DND-41 (cell line): ENCODE measurements around the gene KAZN.
A peak's percentile ranks its signal among the peaks of the same experiment; 100 is the strongest.

Source experiments
- ATAC-seq: fragments of 200-7000 bp; cut with Tn5 transposase; 3 replicates; pipeline ENCODE4 v1.9.1; 2021; ENCODE audit warnings: low read depth; ENCODE audit not compliant: insufficient read depth
- DNase-seq: peaks from one replicate; pipeline ENCODE4 v3.0.0-alpha.2; 2020
- H2AFZ ChIP-seq: 2 replicates; pipeline ENCODE4 v1.6.0; 2012; ENCODE audit warnings: low read depth, low read length
- H3K27ac ChIP-seq: 2 replicates; pipeline ENCODE4 v1.5.1; 2012; ENCODE audit warnings: low read length, inconsistent platforms
- H3K27me3 ChIP-seq: fragments of 200-600 bp; sonication (generic); 2 replicates; pipeline ENCODE4 v1.6.0; 2012; ENCODE audit warnings: low read length, mild to moderate bottlenecking, inconsistent platforms; ENCODE audit not compliant: insufficient read depth, poor library complexity
- H3K36me3 ChIP-seq: 2 replicates; pipeline ENCODE4 v1.5.1; 2012; ENCODE audit warnings: low read length, inconsistent platforms; ENCODE audit not compliant: insufficient read depth
- H3K4me1 ChIP-seq: 2 replicates; pipeline ENCODE4 v1.5.1; 2012; ENCODE audit warnings: mild to moderate bottlenecking, low read length; ENCODE audit not compliant: insufficient read depth
- H3K4me2 ChIP-seq: 2 replicates; pipeline ENCODE4 v1.6.0; 2012; ENCODE audit warnings: mild to moderate bottlenecking, moderate library complexity, low read length, inconsistent platforms; ENCODE audit not compliant: insufficient read depth
- H3K4me3 ChIP-seq, 2 experiments: fragments of 200-600 bp in 1 of 2; shearing (Covaris generic) in 1 of 2; 2 replicates each; pipeline ENCODE4 v1.5.1; 2012 to 2016; ENCODE audit warnings: inconsistent platforms in 2 of 2, low read length in 2 of 2, mild to moderate bottlenecking in 2 of 2, low read depth in 1 of 2, moderate library complexity in 1 of 2
- H3K79me2 ChIP-seq: 2 replicates; pipeline ENCODE4 v1.6.0; 2012; ENCODE audit warnings: low read length, inconsistent platforms; ENCODE audit not compliant: insufficient read depth
- H3K9ac ChIP-seq: 2 replicates; pipeline ENCODE4 v1.6.0; 2012; ENCODE audit warnings: low read depth, mild to moderate bottlenecking, inconsistent platforms, low read length, moderate library complexity
- H3K9me3 ChIP-seq: 2 replicates; pipeline ENCODE4 v1.5.1; 2012; ENCODE audit warnings: low read length, moderate library complexity, mild to moderate bottlenecking, inconsistent platforms; ENCODE audit not compliant: insufficient read depth, severe bottlenecking
- H4K20me1 ChIP-seq: 2 replicates; pipeline ENCODE4 v1.6.0; 2012; ENCODE audit warnings: low read length; ENCODE audit not compliant: insufficient read depth
- CTCF ChIP-seq: IDR thresholded peaks from 2 replicates; pipeline ENCODE4 v1.5.1; 2012; ENCODE audit warnings: borderline replicate concordance, low read length, moderate library complexity, mild to moderate bottlenecking; ENCODE audit not compliant: poor library complexity, severe bottlenecking; ENCODE audit errors: extremely low read depth
- EZH2 ChIP-seq: IDR thresholded peaks from 3 replicates; pipeline ENCODE4 v1.6.1; 2012; ENCODE audit warnings: borderline replicate concordance, low read depth, mild to moderate bottlenecking, moderate library complexity, low read length, inconsistent platforms; ENCODE audit not compliant: severe bottlenecking

Gene KAZN

DNA sequence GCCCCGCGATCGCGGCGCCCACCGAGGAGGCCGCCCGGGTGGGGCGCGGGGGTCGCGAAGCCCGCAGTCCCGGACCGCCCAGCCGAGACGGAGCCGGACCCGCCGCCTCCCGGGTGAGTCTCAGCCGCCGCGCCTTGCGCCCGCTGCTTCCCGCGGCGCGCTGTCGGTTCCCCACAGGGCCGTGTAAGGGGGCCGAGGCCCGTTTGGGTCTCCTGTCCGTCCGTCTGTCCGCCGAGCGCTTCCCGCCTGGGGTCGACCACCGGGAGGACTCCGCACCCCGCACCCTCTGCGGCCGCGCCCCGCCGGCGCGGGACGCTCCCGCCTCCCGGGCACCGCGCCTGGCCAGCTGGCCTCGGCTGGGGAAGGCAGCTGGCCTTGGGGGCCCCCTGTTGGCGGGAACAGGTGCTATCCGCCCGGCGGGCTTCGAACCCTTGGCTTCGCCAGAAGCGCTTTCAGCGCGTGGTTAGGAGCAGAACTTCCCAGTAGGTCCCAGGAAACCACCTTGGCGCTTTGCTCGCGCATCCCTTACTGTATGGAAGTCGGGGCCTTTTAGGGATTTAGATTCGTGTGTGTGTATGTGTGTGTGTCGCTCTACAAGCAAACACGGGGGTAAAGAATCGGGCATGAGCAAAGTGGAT lies 555.5 kb downstream of the KAZN start:
- Histone ChIP-seq H3K4me2 (no peak overlapping the region), H3K27ac (no peak overlapping the region), H2AFZ (no peak overlapping the region), H3K79me2 (no peaks in the 10 kb centered on the region), H4K20me1 (peaks cover 3% of the 10 kb centered on the region; the same call in 1 of the 2 replicates), H3K9ac (no peak overlapping the region), H3K4me1 (peaks cover 19% of the 10 kb centered on the region), H3K4me3 (no peak overlapping the region), H3K27me3 (peaks cover 41% of the 10 kb centered on the region), H3K36me3 (no peaks in the 10 kb centered on the region), H3K9me3 (no peaks in the 10 kb centered on the region)
- ATAC-seq: no peak
- DNase-seq: no peak
- TF ChIP-seq CTCF (peak; percentile 30), EZH2 (no peak)

- no peaks in the 10 kb centered on the region for H3K79me2 ChIP-seq
- H3K4me2 ChIP-seq: no peak overlapping the region
- ATAC-seq (no peak), DNase-seq (no peak)
- H3K27me3 ChIP-seq: peaks cover 41% of the 10 kb centered on the region
- H3K9me3 ChIP-seq: no peaks in the 10 kb centered on the region
- H4K20me1 ChIP-seq: peaks cover 3% of the 10 kb centered on the region; the same call in 1 of the 2 replicates
- no peak overlapping the region for H3K27ac ChIP-seq
- H3K4me3 ChIP-seq: no peak overlapping the region
- no peaks in the 10 kb centered on the region for H3K36me3 ChIP-seq
- TF ChIP-seq EZH2 (no peak), CTCF (no peak)
- H3K4me1 ChIP-seq: peaks cover 19% of the 10 kb centered on the region
- H2AFZ ChIP-seq: no peak overlapping the region
- H3K9ac ChIP-seq: no peak overlapping the region
Measured at GRCh38 chr1:15154480-15155036, 556.1 kb downstream of the KAZN start.

GRCh38 chr1:15155191-15155590 lies 556.7 kb downstream of the KAZN start:
- H3K9ac ChIP-seq: no peak overlapping the region
- H3K4me1 ChIP-seq: peaks cover 19% of the 10 kb centered on the region
- H3K27me3 ChIP-seq: peaks cover 35% of the 10 kb centered on the region
- no peaks in the 10 kb centered on the region for H3K36me3 ChIP-seq
- DNase-seq (no peak), ATAC-seq (no peak)
- peaks cover 3% of the 10 kb centered on the region; the same call in 1 of the 2 replicates for H4K20me1 ChIP-seq
- H2AFZ ChIP-seq: no peak overlapping the region
- no peak overlapping the region for H3K27ac ChIP-seq
- no peaks in the 10 kb centered on the region for H3K79me2 ChIP-seq
- no peak overlapping the region for H3K4me2 ChIP-seq
- TF ChIP-seq CTCF (no peak), EZH2 (no peak)
- H3K9me3 ChIP-seq: no peaks in the 10 kb centered on the region
- no peak overlapping the region for H3K4me3 ChIP-seq
